ENCODE data around the gene ZNF543. TPM values are rescaled to one million over a fixed set of nuclear protein-coding genes. Genes with fewer than 3 reads are reported as not detected.

Gene ZNF543
- polyA plus RNA-seq, 1 experiment: 1.7 TPM

GRCh38 chr19:57279418-57280164 lies 40.7 kb upstream of the ZNF543 start:
- H3K4me3 ChIP-seq (ENCODE audit: low read depth, low read length): peak overlapping the region; percentile 84
- peaks cover 8% of the 10 kb centered on the region for H3K36me3 ChIP-seq (ENCODE audit: control insufficient read depth, insufficient read depth, low read length)
- CTCF ChIA-PET: no interaction called here
- POLR2A ChIA-PET: no interaction called here
- no peaks in the 10 kb centered on the region for H3K27me3 ChIP-seq (ENCODE audit: control insufficient read depth, insufficient read depth, low read length)
- peak; percentile 74 for DNase-seq (ENCODE audit: low read depth)
- TF ChIP-seq CTCF (IDR thresholded peaks at IDR 0.05; ENCODE audit: insufficient read depth, low read depth, low read length): peak; percentile 33

GRCh38 chr19:57280165-57280961 lies 39.9 kb upstream of the ZNF543 start, which contains the start of gene ZNF460:
ZNF460 (plus strand) TSS chr19:57280485; CDS start chr19:57280807, 322 bp downstream.
- Histone ChIP-seq H3K4me3 (ENCODE audit: low read depth, low read length) (peak within 1 kb of the TSS; percentile 84), H3K36me3 (ENCODE audit: control insufficient read depth, insufficient read depth, low read length) (peaks cover 11% of the 10 kb centered on the region), H3K27me3 (ENCODE audit: control insufficient read depth, insufficient read depth, low read length) (no peaks in the 10 kb centered on the region)
- POLR2A ChIA-PET: no interaction called here
- no peak for TF ChIP-seq CTCF (IDR thresholded peaks at IDR 0.05; ENCODE audit: insufficient read depth, low read depth, low read length)
- CTCF ChIA-PET: no interaction called here
- peak; percentile 79 for DNase-seq (ENCODE audit: low read depth)

- Histone ChIP-seq H3K4me3 (ENCODE audit: low read depth, low read length) (peak overlapping the region; percentile 84), H3K27me3 (ENCODE audit: control insufficient read depth, insufficient read depth, low read length) (no peaks in the 10 kb centered on the region), H3K36me3 (ENCODE audit: control insufficient read depth, insufficient read depth, low read length) (peaks cover 13% of the 10 kb centered on the region)
- no peak for DNase-seq (ENCODE audit: low read depth)
- TF ChIP-seq CTCF (IDR thresholded peaks at IDR 0.05; ENCODE audit: insufficient read depth, low read depth, low read length): no peak
- ChIA-PET POLR2A (no interaction called here), CTCF (no interaction called here)
These were observed 39.3 kb upstream of the ZNF543 start for GRCh38 chr19:57280962-57281400.

- Histone ChIP-seq H3K4me3 (ENCODE audit: low read depth, low read length) (0 out of 2 replicates have a peak overlapping the region, but pooled peaks have one; percentile 7), H3K36me3 (ENCODE audit: control insufficient read depth, insufficient read depth, low read length) (peaks cover 15% of the 10 kb centered on the region), H3K27me3 (ENCODE audit: control insufficient read depth, insufficient read depth, low read length) (no peaks in the 10 kb centered on the region)
- no peak for TF ChIP-seq CTCF (IDR thresholded peaks at IDR 0.05; ENCODE audit: insufficient read depth, low read depth, low read length)
- CTCF ChIA-PET: no interaction called here
- no peak for DNase-seq (ENCODE audit: low read depth)
- POLR2A ChIA-PET: no interaction called here
These were observed 38.1 kb upstream of the ZNF543 start for GRCh38 chr19:57282011-57282643.

- Histone ChIP-seq H3K4me3 (ENCODE audit: low read depth, low read length) (no peak overlapping the region), H3K27me3 (ENCODE audit: control insufficient read depth, insufficient read depth, low read length) (no peaks in the 10 kb centered on the region), H3K36me3 (ENCODE audit: control insufficient read depth, insufficient read depth, low read length) (peaks cover 40% of the 10 kb centered on the region)
- CTCF ChIA-PET: no interaction called here
- no peak for DNase-seq (ENCODE audit: low read depth)
- POLR2A ChIA-PET: interaction anchor here (0.7 kb wide), 1 partner anchor 14 kb away, joined by 3 read pairs; no protein-coding TSS in a partner anchor
- TF ChIP-seq CTCF (IDR thresholded peaks at IDR 0.05; ENCODE audit: insufficient read depth, low read depth, low read length): no peak
These were observed 31.9 kb upstream of the ZNF543 start for GRCh38 chr19:57288373-57288772.
